ENCODE measurements around the gene FRMD4A.
A peak's percentile ranks its signal among the peaks of the same experiment; 100 is the strongest.
"Not testable (repeated sequence)": the region's sequence is repeated elsewhere in the genome, so short reads cannot be mapped to it uniquely, and the experiment has no call there.

The FRMD4A gene

DNA sequence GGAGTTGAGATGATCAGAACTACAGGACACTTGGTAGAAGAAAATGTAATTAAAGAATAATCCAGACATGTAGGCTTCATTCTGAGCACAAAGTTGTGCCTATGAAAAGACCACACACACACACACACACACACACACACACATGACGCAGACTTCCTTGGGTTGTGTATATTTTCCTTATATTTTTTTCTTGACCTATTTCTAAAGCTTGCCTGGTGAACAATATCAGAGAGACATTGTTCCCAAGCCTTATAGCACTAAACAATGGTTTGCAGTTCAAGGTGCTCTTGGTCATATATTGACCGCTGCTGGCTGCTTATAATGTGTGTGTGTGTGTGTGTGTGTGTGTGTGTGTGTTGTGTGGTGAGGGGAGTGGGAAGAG lies 541.3 kb downstream of the FRMD4A start:
- H3K27me3 Mint-ChIP-seq: no peaks in the 10 kb centered on the region
- no peak overlapping the region for H3K27ac Mint-ChIP-seq
- H3K4me1 Mint-ChIP-seq: peaks cover 22% of the 10 kb centered on the region
- no peaks in the 10 kb centered on the region for H3K9me3 Mint-ChIP-seq
- no peak overlapping the region for H3K4me3 Mint-ChIP-seq
- ATAC-seq: no peak
- no peaks in the 10 kb centered on the region for H3K36me3 Mint-ChIP-seq

DNA sequence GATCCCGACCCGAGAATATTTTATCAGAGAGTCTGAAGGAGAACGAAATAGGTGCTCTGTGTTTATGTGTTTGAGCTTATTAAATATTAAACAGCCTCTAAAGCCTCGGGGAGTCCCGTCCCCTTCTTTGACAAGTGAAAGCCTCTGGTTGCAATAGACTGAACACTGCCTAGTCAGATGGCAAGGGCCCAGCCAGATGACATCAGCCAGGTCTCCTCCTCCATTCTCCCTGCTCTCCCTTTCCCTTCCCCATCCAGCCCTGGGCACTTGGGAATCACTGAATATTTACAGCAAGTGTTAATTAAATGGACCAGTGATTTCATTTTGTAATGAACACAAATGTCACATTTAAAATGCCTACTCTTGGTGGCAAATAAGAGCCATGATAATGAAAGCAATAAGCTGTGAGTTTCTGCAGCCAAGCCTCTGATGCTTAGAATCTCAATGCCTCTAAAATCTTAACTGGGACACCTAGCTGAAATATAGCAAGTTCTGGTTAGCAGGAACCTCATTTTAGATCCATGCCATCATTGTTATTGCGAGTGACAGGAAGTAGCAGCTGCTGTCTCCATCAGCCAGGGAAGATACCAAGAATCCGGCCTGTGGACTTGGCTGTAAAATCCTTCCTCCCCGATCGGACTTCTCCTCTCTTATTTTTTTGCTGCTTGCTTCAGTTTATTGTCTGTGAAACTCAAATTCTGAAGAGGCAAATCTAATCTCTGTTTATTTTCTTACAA lies 541.8 kb downstream of the FRMD4A start:
- ATAC-seq: no peak

GRCh38 chr10:13788320-13788600 lies 542.5 kb downstream of the FRMD4A start:
- Mint-ChIP-seq H3K36me3 (no peaks in the 10 kb centered on the region), H3K4me3 (no peak overlapping the region), H3K4me1 (peaks cover 34% of the 10 kb centered on the region), H3K9me3 (no peaks in the 10 kb centered on the region), H3K27me3 (no peaks in the 10 kb centered on the region), H3K27ac (peak overlapping the region; percentile 73)
- ATAC-seq: no peak

More for the DNA sequence above, 541.8 kb downstream of the FRMD4A start:
- Mint-ChIP-seq H3K4me1 (peaks cover 27% of the 10 kb centered on the region), H3K27me3 (no peaks in the 10 kb centered on the region), H3K9me3 (no peaks in the 10 kb centered on the region), H3K27ac (peak overlapping the region; percentile 73), H3K4me3 (no peak overlapping the region), H3K36me3 (no peaks in the 10 kb centered on the region)

GRCh38 chr10:13787015-13787421 lies 543.7 kb downstream of the FRMD4A start:
- H3K36me3 Mint-ChIP-seq: no peaks in the 10 kb centered on the region
- no peaks in the 10 kb centered on the region for H3K9me3 Mint-ChIP-seq
- peak overlapping the region; percentile 73 for H3K27ac Mint-ChIP-seq
- H3K27me3 Mint-ChIP-seq: no peaks in the 10 kb centered on the region
- H3K4me1 Mint-ChIP-seq: peaks cover 37% of the 10 kb centered on the region
- ATAC-seq: peak; percentile 78
- peak overlapping the region; percentile 60 for H3K4me3 Mint-ChIP-seq

- peak; percentile 87 for ATAC-seq
- Mint-ChIP-seq H3K36me3 (no peaks in the 10 kb centered on the region), H3K4me3 (no peak overlapping the region), H3K27ac (peak overlapping the region; percentile 64), H3K27me3 (no peaks in the 10 kb centered on the region), H3K4me1 (peaks cover 44% of the 10 kb centered on the region), H3K9me3 (no peaks in the 10 kb centered on the region)
Measured at GRCh38 chr10:13784067-13784466, 546.7 kb downstream of the FRMD4A start.

DNA sequence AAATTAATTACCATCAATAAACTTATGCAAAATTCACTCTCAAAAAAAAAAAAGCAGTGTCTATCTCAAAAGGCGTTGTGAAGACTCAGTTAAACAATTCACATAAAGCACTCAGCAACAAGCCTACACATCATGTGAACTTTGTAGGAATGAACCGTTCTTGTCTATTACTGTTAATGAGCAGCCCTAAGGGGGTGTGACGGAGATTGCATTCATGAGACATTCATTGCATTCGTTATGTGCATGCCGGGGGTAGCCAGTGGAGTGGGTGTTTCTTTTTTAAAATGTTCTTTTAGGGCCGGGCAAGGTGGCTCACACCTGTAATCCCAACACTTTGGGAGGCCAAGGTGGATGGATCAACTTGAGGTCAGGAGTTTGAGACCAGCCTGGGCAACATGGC lies 551.0 kb downstream of the FRMD4A start:
- Mint-ChIP-seq H3K4me1 (peaks cover 37% of the 10 kb centered on the region), H3K9me3 (no peaks in the 10 kb centered on the region), H3K36me3 (no peaks in the 10 kb centered on the region), H3K27me3 (peaks cover 17% of the 10 kb centered on the region), H3K27ac (peak overlapping the region; percentile 42), H3K4me3 (no peak overlapping the region)
- no peak for ATAC-seq

- not testable (repeated sequence) for H3K36me3 Mint-ChIP-seq, H3K4me3 Mint-ChIP-seq, H3K9me3 Mint-ChIP-seq, ATAC-seq, H3K27ac Mint-ChIP-seq
- H3K27me3 Mint-ChIP-seq: peaks cover 28% of the 10 kb centered on the region
- peaks cover 34% of the 10 kb centered on the region for H3K4me1 Mint-ChIP-seq
Measured at GRCh38 chr10:13778693-13778960, 552.1 kb downstream of the FRMD4A start.

DNA sequence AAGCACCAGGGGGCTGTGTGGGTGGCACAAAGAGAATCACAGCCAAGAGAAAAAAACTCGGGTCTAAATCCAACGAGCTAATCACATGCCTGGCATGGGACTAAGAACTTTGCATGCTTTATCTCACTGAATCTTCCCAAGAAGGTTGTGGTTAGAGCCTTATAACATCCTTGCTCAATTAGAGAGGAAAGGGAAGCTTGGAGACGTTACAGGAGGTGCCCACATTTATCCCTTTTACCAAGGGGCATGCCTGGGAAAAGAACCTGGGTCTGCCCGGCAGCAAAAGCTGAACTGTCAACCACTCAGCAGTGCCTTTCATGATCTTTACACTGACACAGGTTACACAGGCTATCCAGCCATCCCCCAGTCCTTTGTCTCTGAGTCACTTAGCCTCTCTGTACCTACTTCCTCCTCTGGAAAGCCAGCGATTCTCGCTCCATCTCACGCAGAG lies 553.8 kb downstream of the FRMD4A start:
- H3K4me3 Mint-ChIP-seq: no peak overlapping the region
- peaks cover 37% of the 10 kb centered on the region for H3K27me3 Mint-ChIP-seq
- peaks cover 26% of the 10 kb centered on the region for H3K4me1 Mint-ChIP-seq
- ATAC-seq: peak; percentile 91
- no peaks in the 10 kb centered on the region for H3K36me3 Mint-ChIP-seq
- peak overlapping the region; percentile 32 for H3K27ac Mint-ChIP-seq
- no peaks in the 10 kb centered on the region for H3K9me3 Mint-ChIP-seq

DNA sequence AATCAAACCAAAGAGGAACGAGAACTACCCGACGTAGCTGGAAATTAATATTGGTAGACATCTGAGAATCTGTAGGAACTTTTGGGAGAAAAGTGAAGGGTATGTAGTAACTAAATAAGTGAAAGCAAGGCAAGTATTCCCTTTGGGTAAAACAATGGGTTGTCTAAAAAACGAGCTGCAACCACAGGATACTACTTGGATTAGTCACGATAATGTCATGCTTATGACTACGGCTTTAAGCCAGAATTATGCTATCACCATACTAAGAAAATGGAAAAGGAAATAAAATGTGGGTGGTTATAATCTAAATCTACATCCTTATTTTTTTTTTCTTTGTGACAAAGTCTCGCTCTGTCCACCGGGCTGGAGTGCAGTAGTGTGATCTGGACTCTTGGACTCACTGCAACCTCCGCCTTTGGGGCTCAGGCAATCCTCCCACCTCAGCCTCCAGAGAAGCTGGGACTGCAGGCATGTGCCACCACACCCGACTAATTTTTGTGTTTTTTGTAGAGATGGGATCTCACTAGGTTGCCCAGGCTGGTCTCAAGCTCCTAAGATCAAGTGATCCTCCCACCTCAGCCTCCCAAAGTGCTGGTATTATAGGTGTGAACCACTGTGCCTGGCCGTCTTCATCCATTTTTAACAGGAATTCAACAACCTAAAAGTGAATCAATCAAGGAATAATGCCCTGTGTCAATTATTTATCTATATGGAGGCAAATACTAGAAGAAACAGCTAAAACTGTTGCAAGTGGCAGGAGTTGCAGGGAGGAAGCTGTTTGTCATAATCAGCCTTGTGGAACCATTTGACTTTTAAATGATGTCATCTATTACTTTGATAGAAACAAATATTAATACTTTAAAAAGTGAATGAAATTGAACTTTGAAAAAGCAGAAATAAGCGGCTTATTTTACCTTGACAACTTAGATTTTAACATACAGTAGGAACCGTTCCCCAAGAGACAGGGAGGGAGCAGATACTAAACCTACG lies 554.6 kb downstream of the FRMD4A start:
- Mint-ChIP-seq H3K4me1 (peaks cover 26% of the 10 kb centered on the region), H3K4me3 (no peak overlapping the region), H3K36me3 (no peaks in the 10 kb centered on the region), H3K27ac (peak overlapping the region; percentile 32), H3K27me3 (peaks cover 37% of the 10 kb centered on the region), H3K9me3 (no peaks in the 10 kb centered on the region)
- ATAC-seq: no peak

- no peak overlapping the region for H3K27ac Mint-ChIP-seq
- no peak overlapping the region for H3K4me3 Mint-ChIP-seq
- H3K9me3 Mint-ChIP-seq: no peaks in the 10 kb centered on the region
- no peak for ATAC-seq
- no peaks in the 10 kb centered on the region for H3K36me3 Mint-ChIP-seq
- H3K4me1 Mint-ChIP-seq: peaks cover 30% of the 10 kb centered on the region
- H3K27me3 Mint-ChIP-seq: peaks cover 49% of the 10 kb centered on the region
Measured at GRCh38 chr10:13774303-13774893, 556.3 kb downstream of the FRMD4A start.

- Mint-ChIP-seq H3K36me3 (no peaks in the 10 kb centered on the region), H3K4me1 (peaks cover 28% of the 10 kb centered on the region), H3K27me3 (peaks cover 56% of the 10 kb centered on the region), H3K27ac (no peak overlapping the region), H3K4me3 (no peak overlapping the region), H3K9me3 (no peaks in the 10 kb centered on the region)
- ATAC-seq: no peak
Measured at GRCh38 chr10:13773496-13774170, 557.1 kb downstream of the FRMD4A start.

DNA sequence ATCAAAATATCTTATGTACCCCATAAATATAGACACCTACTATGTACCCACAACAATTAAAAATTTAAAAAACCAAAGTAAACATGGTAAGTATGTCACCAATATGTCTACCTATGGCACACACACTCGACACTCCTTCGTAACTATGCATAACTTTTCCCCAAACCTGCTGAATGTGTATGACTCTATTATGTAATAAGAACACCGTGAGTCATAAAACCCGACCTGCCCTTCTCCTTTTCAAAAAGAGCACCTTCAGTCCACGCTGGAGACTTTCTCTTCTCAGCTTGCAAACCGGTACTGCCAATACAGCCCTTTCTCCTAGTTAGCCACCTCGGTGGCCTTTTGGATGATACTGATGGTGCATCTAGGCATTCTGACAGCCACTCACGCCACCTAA lies 557.7 kb downstream of the FRMD4A start:
- no peak overlapping the region for H3K27ac Mint-ChIP-seq
- peaks cover 28% of the 10 kb centered on the region for H3K4me1 Mint-ChIP-seq
- ATAC-seq: no peak
- H3K36me3 Mint-ChIP-seq: no peaks in the 10 kb centered on the region
- no peak overlapping the region for H3K4me3 Mint-ChIP-seq
- H3K9me3 Mint-ChIP-seq: no peaks in the 10 kb centered on the region
- H3K27me3 Mint-ChIP-seq: peaks cover 61% of the 10 kb centered on the region

DNA sequence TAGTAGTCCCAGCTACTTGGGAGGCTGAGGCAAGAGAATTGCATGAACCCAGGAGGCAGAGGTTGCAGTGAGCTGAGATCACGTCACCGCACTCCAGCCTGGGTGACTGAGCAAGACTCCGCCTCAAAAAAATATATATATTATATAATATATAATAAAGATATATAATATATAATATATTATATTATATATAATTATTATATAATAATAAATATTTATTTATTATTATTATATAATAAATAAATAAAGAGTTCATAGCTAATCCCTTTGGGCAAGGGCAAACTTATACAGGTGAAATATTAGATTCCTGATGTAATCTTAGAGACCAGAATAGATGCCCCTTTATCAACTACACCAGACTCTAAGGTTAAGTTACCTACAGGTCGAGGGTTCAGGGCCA lies 558.7 kb downstream of the FRMD4A start:
- no peak overlapping the region for H3K4me3 Mint-ChIP-seq
- H3K4me1 Mint-ChIP-seq: peaks cover 25% of the 10 kb centered on the region
- no peak for ATAC-seq
- no peaks in the 10 kb centered on the region for H3K9me3 Mint-ChIP-seq
- peaks cover 66% of the 10 kb centered on the region for H3K27me3 Mint-ChIP-seq
- H3K36me3 Mint-ChIP-seq: no peaks in the 10 kb centered on the region
- no peak overlapping the region for H3K27ac Mint-ChIP-seq

DNA sequence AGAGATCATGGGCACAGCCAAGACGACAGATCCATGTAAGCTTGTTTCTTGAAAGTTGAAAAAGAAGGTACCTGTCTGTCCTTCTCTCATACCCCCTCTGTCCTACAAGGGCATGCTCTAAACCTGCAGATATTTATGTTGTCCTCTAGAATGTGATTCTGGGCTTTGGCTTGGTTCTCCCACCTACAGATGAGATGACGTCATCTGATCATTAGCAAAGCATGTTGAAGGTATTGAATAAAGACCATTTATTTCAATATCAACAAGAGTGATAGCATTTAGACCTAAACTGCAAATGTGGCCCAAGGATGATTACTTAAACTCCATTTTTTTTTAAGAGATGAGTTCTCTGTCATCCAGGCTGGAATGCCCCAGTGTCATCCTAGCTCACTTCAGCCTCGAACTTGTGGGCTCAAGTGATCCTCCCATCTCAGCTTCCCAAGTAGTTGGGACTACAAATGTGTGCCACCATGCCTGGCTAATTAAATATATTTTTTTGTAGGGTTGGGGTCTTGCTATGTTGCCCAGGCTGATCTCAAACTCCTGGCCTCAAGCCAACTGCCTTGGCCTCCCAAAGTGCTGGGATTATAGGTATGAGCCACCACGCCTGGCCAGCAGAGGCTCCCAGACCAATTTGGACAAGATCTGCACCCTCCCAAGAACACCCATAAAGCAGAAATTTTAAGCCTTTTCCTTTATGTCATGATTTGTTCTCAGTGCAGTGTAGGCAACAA lies 559.8 kb downstream of the FRMD4A start:
- H3K36me3 Mint-ChIP-seq: no peaks in the 10 kb centered on the region
- peaks cover 62% of the 10 kb centered on the region for H3K27me3 Mint-ChIP-seq

GRCh38 chr10:13769946-13770345 lies 560.8 kb downstream of the FRMD4A start:
- no peaks in the 10 kb centered on the region for H3K36me3 Mint-ChIP-seq
- no peak overlapping the region for H3K4me3 Mint-ChIP-seq
- peaks cover 52% of the 10 kb centered on the region for H3K27me3 Mint-ChIP-seq
- H3K9me3 Mint-ChIP-seq: no peaks in the 10 kb centered on the region
- H3K27ac Mint-ChIP-seq: no peak overlapping the region
- H3K4me1 Mint-ChIP-seq: peaks cover 15% of the 10 kb centered on the region
- ATAC-seq: peak; percentile 48

More for the DNA sequence above, 559.8 kb downstream of the FRMD4A start:
- no peak for ATAC-seq
- Mint-ChIP-seq H3K27ac (no peak overlapping the region), H3K4me1 (peaks cover 15% of the 10 kb centered on the region), H3K9me3 (no peaks in the 10 kb centered on the region), H3K4me3 (no peak overlapping the region)
